HG02884 (cell line): ENCODE measurements around the gene GJA9.

Experiments used
- ATAC-seq: cut with Tn5 transposase; IDR thresholded peaks from one replicate; pipeline ENCODE4 v1.9.1; 2021; ENCODE audit warnings: mild to moderate bottlenecking, moderate library complexity; ENCODE audit not compliant: unreplicated experiment

Gene GJA9

GRCh38 chr1:38832370-38832734, 49.0 kb downstream of the GJA9 start:
- ATAC-seq = no peak

GRCh38 chr1:38831731-38832369, 49.5 kb downstream of the GJA9 start:
- no peak for ATAC-seq

- no peak for ATAC-seq
These were observed 52.0 kb downstream of the GJA9 start for GRCh38 chr1:38829368-38829767.

GRCh38 chr1:38827318-38827717, 54.1 kb downstream of the GJA9 start:
- no peak for ATAC-seq

GRCh38 chr1:38826886-38827285, 54.5 kb downstream of the GJA9 start:
- ATAC-seq = no peak

- no peak for ATAC-seq
These were observed 55.1 kb downstream of the GJA9 start for GRCh38 chr1:38826262-38826661.
